Colon (tissue), 2 donors: ENCODE measurements around the gene PAX7.
"Not testable (repeated sequence)": the region's sequence is repeated elsewhere in the genome, so short reads cannot be mapped to it uniquely, and the experiment has no call there.

Experiments used
- FAIRE-seq: peaks from 2 replicates; lab custom pipeline; 2012; peaks lifted over from hg19 to GRCh38; lab: Jason Lieb, UNC
- donor health status: control.
- donor health status: control.

The PAX7 gene

DNA sequence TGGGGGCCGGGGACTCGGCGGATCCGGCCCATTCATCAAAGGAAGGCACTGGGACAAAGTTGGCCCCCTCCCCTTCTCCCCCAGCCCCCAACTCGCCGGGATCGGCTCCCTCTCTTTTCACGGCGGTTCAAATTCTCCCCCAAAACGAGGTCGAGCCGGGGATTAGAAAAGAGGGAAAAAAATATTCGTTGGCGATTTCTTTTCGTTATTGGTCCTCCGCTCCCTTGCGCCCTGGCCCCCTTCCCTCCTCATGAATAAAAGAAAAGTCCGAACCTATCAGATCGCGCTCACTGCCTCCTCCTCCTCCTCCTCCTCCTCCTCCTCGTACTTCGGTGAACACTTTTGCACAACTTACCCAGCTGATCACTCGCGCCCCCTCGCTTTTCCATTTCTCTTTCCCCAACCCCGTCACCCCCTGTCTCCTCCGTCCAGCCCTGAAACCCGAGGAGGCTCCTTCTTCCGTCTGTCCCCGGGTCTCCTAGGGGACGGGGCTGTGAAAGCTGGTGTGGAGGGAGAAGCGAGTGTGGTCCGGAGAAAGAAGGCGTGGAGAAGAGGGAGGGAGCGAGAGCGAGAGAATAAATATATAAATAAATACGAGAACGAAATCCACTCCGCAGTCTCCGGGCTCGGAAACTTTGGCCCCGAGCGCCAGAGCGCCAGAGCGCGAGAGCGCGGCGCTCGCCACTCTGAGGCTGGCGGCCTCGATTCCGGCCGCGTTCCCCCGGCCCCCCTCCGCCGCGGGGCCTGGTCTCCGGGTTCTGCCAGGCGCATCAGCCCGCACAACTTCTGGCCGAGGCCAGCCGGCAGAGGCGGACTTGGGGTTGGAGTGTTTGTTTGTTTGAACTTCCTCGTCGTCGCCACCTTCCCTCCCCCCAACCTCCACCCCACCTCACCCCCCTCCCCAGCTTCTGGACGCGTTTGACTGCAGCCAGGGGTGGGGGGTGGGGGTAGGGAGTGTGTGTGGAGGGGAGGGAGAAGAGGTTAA is at the start of gene PAX7:
Gene PAX7, plus strand, starts transcription at position 336 of the 985 bp plus-strand sequence. CDS start 758 bp downstream, outside the sequence.
- no peak for FAIRE-seq

DNA sequence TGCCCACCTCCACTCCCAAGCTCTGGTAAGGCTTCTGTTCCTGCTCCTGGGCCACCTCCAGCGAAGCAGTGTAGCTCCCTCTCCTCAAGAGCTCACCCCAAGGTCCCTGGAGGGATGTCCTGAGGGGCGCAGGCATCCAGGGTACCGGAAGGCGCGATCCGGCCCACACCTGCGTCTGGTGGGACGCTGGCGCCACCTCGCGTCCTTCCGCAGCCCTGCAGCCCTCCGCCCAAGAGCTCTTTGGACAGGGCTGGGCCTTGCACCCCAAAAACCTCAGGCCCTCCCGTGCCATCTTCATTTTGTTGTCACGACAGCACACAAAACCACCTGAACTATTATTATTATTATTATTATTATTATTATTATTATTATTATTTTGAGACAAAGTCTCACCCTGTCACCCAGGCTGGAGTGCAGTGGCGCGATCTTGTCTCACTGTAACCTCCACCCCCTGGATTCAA is 49.2 kb upstream of the PAX7 start:
- FAIRE-seq: no peak

- no peak for FAIRE-seq
Measured at GRCh38 chr1:18582890-18583289, 47.8 kb upstream of the PAX7 start.

DNA sequence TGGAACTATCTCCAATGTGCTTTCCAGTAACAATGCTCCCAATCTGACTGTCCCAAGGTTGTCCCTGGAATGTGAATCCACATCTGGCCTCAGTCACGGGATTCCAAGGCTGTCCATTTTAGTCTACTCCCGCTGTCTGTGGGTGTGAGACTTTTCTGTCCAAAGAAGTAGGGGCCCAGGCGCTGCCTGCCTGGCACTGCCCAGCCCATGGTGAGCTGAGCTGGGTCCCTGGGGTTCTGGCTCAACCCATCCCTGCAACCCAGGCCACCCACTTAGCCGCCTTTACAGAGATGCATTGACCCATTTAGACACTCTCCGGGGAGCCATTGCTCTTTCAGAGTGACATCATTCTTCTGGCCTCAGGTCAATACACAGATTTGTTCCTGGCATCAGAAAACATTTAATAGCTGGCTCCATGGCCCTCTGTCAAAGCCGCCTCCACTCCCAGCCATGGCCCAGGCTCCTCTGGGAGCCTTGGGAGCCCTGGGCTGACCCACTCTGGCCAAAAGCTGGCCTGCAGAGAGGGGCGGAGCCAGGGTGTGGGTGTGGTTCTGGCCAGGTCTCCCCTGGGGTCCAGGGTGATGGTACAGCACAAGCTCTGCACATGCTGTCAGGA is 47.2 kb upstream of the PAX7 start:
- FAIRE-seq: no peak

GRCh38 chr1:18586016-18586415 is 44.6 kb upstream of the PAX7 start:
- not testable (repeated sequence) for FAIRE-seq

DNA sequence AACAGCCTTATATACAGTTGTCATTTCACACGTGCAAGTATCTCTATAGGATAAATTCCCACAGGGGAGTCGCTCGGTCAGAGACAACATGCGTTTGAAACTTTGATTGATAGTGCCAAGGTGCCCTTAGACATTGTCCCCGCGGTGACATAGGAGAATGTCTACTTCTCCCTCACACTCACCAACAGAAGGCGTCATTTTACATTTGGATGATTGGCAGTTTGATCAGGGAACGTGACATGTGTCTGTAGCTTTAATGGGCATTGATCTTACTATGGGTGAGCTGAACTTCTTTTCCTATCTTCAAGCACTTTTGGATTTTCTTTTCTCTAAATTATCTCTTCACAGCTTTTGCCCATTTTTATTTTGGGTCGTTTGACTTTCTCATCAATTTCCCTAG is 42.6 kb upstream of the PAX7 start:
- no peak for FAIRE-seq

DNA sequence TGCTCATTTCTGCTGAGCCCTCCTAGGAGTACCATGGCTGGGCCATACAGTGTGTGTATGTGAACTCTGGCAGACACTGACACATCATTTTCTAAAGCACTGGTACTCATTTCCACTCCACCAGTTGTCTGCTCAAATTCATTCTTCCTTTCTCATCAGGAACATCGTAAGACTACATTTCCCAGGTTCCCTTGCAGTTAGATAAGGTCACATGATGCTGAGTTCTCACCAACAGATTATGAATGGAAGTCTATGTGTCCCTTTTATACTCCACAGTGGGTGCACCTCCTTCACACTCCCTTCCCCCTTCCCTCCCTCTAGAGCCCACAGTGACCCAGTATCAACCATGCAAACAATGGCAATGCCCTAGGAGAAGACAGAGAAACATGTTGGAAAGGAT is 38.3 kb upstream of the PAX7 start:
- FAIRE-seq: no peak

DNA sequence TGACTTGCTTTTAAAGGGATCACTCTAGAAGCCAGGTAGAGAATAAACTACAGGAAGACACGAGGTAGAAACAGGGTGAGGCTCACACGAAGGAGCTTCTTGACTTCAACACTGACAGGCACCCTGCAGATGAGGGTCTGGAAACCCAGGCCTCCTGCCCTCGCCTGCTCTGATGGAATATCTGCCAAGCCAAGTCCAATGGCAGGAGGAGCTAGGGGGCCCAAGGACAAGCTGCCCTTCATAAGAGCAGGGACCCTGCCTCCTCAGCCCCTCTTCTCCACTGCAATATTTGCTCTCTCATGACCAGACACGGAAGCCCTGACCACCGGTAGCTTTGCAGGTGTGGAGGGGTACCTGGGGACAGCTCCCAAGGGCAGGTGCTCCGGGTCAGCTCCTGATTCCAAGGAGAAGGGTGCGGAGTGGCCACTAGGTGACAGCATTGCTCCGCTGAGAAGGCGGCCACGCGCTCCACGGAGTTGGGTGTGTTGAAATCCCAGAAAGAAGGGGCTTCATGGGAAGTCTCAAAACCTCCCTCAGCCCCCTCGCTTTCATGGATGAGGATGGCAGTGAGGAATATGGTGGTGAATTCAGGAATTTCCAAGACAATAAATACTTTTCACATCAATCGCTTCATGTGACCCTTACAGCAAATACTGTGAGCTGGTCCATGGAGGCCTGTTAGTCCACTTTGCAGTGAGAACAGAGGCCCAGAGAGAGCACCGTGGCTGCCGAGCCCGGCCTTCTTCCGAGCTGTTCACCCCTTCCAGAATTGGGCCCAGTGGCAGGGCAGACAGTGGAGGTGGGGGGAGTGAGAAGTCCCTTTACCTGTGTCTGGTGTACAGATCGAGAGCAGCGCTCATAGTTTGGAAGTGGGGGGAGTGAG is 33.2 kb upstream of the PAX7 start:
- FAIRE-seq: no peak

GRCh38 chr1:18599086-18599485 is 31.6 kb upstream of the PAX7 start:
- FAIRE-seq: no peak

DNA sequence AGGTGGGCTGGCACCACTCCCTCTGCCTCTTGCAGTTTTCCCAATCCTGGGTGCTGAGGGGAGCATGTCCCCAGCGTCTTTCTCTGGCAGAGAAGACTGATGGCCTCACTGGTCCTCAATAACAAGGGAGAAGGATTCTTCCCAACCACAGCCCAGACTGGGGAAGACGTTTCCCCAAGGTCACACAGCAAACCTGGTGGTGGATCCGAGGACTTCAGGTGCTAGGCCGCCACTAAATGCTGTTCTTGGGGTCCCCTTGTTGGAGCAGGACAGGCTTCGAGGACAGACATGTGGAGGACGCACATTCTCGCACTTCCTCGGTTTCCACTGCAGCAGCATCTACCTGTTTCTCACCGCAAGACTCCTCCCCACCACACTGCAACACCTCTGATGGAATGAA is 30.9 kb upstream of the PAX7 start:
- FAIRE-seq: no peak

DNA sequence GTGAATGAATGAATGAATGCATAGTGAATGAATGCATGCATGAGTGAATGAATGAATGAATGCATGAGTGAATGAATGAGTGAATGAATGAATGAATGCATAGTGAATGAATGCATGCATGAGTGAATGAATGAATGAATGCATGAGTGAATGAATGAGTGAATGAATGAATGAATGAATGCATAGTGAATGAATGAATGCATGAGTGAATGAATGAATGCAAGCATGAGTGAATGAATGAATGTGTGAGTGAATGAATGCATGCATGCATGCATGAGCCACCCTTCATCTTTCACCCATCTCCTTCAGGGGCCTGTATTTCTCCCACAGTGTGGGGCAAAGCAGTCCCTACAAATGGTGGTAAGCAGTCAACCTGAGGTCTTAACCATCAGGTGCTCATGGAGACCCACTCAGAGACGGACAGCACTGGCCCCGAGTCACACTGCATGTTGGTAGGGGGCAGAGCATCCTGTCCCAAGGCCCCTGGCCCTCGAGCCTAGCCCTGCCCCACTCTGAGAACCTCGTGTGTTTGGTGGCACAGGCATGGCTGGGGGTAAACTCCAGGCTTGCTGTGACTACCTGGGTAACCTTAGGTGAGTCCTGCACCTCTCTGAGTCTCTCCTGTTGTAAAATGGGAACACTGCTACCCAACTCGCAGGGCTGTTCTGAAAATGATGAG is 28.0 kb upstream of the PAX7 start:
- FAIRE-seq: no peak

DNA sequence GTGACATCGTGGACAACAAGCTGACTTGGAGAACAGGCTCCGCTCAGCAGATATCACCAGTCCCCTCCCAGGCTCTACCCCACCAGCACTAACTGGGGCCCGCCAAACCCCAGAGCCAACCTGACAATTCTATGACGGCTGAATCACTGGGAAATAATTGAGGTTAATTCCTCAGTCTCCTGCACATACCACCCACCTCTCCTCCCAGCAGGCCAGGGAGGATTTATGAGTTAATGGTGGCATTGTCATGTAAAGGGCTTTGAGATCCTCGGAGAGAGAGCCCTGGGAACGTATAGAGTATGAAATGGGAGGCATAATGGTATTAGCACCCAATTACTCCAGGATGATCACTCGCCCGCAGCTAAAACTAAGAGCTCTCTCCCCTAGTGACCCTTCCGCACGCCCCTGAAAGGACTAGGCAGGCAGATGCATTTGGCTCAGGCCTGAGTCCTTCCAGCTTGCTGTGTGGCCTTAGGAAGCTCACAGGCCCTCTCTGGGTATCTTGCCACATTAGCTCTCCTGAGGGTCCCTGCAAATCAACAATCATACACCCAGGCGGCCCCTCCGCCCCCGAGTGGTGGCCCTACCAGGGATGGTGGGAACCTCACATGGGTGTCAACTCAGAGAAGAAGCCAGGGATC is 27.3 kb upstream of the PAX7 start:
- FAIRE-seq: no peak

GRCh38 chr1:18606443-18607288 is 24.0 kb upstream of the PAX7 start:
- no peak for FAIRE-seq

GRCh38 chr1:18607289-18607760 is 23.3 kb upstream of the PAX7 start:
- FAIRE-seq: no peak

GRCh38 chr1:18608534-18608933 is 22.1 kb upstream of the PAX7 start:
- FAIRE-seq: no peak

GRCh38 chr1:18611311-18611710 is 19.3 kb upstream of the PAX7 start:
- no peak for FAIRE-seq

DNA sequence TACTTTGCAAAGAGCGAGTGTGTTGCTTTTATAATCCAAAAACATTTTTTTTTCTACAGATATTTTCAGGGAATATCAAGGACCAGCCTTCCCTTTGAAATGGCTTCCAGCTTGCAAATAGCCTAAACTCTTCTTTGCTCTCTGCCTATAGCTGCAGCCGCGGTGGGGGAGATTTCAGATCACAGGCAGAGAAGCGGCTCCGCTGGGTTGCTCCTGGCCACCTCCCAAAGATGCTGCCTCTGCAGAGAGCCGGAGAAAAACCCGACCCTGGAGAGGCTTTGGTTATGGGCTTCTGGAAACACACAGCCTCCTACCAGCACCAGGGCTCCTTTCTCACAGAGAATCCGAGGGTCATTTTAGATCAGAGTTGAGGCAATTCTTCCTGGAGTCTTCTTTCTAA is 18.6 kb upstream of the PAX7 start:
- FAIRE-seq: no peak

DNA sequence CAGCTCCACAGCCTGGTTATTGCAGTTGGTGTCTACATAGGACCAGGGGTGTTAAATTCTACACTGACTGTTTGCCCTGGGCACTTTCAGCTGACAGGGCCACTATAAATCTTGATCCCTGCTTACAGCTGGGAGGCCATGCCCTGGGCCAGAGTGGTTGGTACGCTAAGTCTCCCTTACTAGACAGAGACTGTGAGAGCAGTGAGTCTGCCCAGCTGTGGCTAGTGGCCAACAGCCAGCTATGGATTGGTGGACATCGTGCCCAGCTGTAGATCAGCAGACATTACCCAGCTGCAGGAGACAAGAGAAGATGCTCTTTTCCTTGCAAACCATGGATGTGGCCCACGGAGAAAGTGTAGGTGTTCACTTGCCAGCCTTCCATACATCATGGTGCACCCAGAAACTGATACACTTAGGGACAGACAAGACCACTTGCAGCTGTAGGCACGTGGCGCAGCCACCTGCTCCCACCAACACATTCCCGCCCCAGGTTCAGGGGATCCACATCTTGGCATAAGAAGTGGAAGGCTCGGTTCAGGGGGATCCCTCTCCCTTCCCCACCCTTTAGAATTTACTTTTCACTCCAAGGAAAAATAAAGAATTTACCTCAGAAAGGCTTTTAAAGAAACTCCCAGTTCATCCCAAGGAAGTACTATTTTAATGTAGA is 16.4 kb upstream of the PAX7 start:
- no peak for FAIRE-seq
